Sigmoid colon (tissue), 4 donors: ENCODE results near the gene SLC12A4.

ENCODE experiments used
- CTCF ChIP-seq, 4 experiments: fragments of 450-650 bp in 3 of 4; fragments of 200-600 bp in 1 of 4; IDR thresholded peaks; one replicate each; pipeline ENCODE4 v1.5.1; 2016 to 2019; ENCODE audit warnings: antibody characterized with exemption in 4 of 4, mild to moderate bottlenecking in 3 of 4, moderate library complexity in 2 of 4
- EP300 ChIP-seq, 4 donors: sonication (generic); formaldehyde crosslinking; IDR thresholded peaks; one replicate each; pipeline ENCODE4 v1.6.1; 2017; ENCODE audit warnings: antibody characterized with exemption in 4 of 4
- POLR2A ChIP-seq, 2 donors: fragments of 450-650 bp; IDR thresholded peaks; one replicate each; pipeline ENCODE4 v1.6.1; 2016; ENCODE audit warnings: antibody characterized with exemption in 2 of 2, mild to moderate bottlenecking in 2 of 2, moderate library complexity in 2 of 2
- POLR2AphosphoS5 ChIP-seq, 4 donors: sonication (generic); formaldehyde crosslinking; IDR thresholded peaks; one replicate each; pipeline ENCODE4 v1.6.1; 2017; ENCODE audit warnings: antibody characterized with exemption in 4 of 4

DNA sequence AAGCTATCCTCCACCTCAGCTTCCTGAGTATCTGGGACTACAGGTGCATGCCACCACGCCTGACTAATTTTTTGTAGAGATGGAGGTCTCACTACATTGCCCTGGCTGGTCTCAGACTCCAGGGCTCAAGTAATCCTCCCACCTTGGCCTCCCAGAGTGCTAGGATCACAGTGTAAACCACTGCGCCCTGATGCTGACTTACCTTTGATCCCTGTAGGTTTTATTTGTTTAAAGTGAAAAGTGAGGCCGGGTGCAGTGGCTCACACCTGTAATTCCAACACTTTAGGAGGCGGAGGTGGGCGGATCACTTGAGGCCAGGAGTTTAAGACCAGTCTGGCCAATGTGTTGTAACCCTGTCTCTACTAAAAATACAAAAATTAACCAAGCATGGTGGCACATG lies 66.7 kb downstream of the SLC12A4 start:
- no peak for TF ChIP-seq POLR2AphosphoS5 (IDR thresholded peaks at IDR 0.05)
- TF ChIP-seq CTCF (IDR thresholded peaks at IDR 0.05): no peak
- TF ChIP-seq EP300 (IDR thresholded peaks at IDR 0.05): no peak
- no peak for TF ChIP-seq POLR2A (IDR thresholded peaks at IDR 0.05)
